ENCODE results near the gene CFAP299. TPM values are rescaled to one million over a fixed set of nuclear protein-coding genes. Genes with fewer than 3 reads are reported as not detected.
"Not testable (repeated sequence)": the region's sequence is repeated elsewhere in the genome, so short reads cannot be mapped to it uniquely, and the experiment has no call there.

CFAP299 gene
- total RNA-seq, 1 donor from 2014 or later: not detected

DNA sequence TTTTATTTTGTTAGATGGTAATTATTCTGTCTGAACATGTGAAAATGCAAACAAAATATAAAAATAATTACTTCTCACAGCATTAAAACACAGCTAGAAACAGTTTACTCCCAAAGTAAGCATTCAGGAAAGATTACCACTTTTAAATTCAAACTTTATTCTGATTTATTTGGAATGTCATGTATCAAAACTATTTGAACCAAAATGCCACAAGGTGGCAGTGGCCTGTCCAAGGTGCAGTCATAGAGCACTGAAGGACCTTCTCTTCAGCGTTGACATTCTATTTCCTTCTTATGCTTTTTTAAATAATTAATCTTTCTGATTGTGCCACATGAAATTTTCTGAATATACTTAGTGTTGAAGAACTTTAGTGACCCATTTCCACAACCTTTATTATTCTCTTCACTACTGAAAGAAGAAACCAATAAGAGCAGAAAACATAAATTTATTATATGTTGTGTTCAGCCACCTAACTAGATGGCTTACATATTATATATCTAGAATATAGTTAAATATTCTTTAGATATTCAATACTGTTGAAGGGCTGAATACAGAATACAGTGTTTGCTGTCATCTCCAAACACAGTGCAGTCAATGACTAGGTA, 283.6 kb downstream of the CFAP299 start:
- intact Hi-C loops (cut with micrococcal nuclease): no loop called here
- no peaks in the 10 kb centered on the region for H3K36me3 Mint-ChIP-seq (ENCODE audit: low read depth)
- no peak overlapping the region for H3K27ac Mint-ChIP-seq
- peaks cover 8% of the 10 kb centered on the region for H3K9me3 Mint-ChIP-seq
- H3K4me3 Mint-ChIP-seq: no peak overlapping the region
- H3K4me1 Mint-ChIP-seq (ENCODE audit: low read depth): no peaks in the 10 kb centered on the region
- H3K27me3 Mint-ChIP-seq (ENCODE audit: insufficient read depth): no peaks in the 10 kb centered on the region
- DNase-seq (ENCODE audit: low spot score): no peak

GRCh38 chr4:80631861-80632260, 296.3 kb downstream of the CFAP299 start:
- Mint-ChIP-seq H3K27me3 (ENCODE audit: insufficient read depth) (no peaks in the 10 kb centered on the region), H3K27ac (no peak overlapping the region), H3K4me1 (ENCODE audit: low read depth) (no peaks in the 10 kb centered on the region), H3K4me3 (no peak overlapping the region), H3K9me3 (no peaks in the 10 kb centered on the region), H3K36me3 (ENCODE audit: low read depth) (no peaks in the 10 kb centered on the region)
- DNase-seq (ENCODE audit: low spot score): no peak
- intact Hi-C loops (cut with micrococcal nuclease): no loop called here

- Mint-ChIP-seq H3K36me3 (ENCODE audit: low read depth) (no peaks in the 10 kb centered on the region), H3K27ac (no peak overlapping the region), H3K27me3 (ENCODE audit: insufficient read depth) (no peaks in the 10 kb centered on the region), H3K4me3 (no peak overlapping the region), H3K9me3 (no peaks in the 10 kb centered on the region), H3K4me1 (ENCODE audit: low read depth) (no peaks in the 10 kb centered on the region)
- intact Hi-C loops (cut with micrococcal nuclease): no loop called here
- no peak for DNase-seq (ENCODE audit: low spot score)
Observed at GRCh38 chr4:80637190-80637589, 301.7 kb downstream of the CFAP299 start.

- H3K27me3 Mint-ChIP-seq (ENCODE audit: insufficient read depth): no peaks in the 10 kb centered on the region
- intact Hi-C loops (cut with micrococcal nuclease): no loop called here
- no peak for DNase-seq (ENCODE audit: low spot score)
- no peaks in the 10 kb centered on the region for H3K4me1 Mint-ChIP-seq (ENCODE audit: low read depth)
- no peak overlapping the region for H3K27ac Mint-ChIP-seq
- H3K36me3 Mint-ChIP-seq (ENCODE audit: low read depth): no peaks in the 10 kb centered on the region
- no peaks in the 10 kb centered on the region for H3K9me3 Mint-ChIP-seq
- no peak overlapping the region for H3K4me3 Mint-ChIP-seq
Observed at GRCh38 chr4:80646061-80646460, 310.5 kb downstream of the CFAP299 start.

- intact Hi-C loops (cut with micrococcal nuclease): no loop called here
- Mint-ChIP-seq H3K27ac (no peak overlapping the region), H3K9me3 (peaks cover 6% of the 10 kb centered on the region), H3K4me3 (no peak overlapping the region), H3K4me1 (ENCODE audit: low read depth) (no peaks in the 10 kb centered on the region), H3K36me3 (ENCODE audit: low read depth) (no peaks in the 10 kb centered on the region), H3K27me3 (ENCODE audit: insufficient read depth) (peaks cover 4% of the 10 kb centered on the region)
- no peak for DNase-seq (ENCODE audit: low spot score)
Observed at GRCh38 chr4:80655662-80656061, 320.1 kb downstream of the CFAP299 start.

DNA sequence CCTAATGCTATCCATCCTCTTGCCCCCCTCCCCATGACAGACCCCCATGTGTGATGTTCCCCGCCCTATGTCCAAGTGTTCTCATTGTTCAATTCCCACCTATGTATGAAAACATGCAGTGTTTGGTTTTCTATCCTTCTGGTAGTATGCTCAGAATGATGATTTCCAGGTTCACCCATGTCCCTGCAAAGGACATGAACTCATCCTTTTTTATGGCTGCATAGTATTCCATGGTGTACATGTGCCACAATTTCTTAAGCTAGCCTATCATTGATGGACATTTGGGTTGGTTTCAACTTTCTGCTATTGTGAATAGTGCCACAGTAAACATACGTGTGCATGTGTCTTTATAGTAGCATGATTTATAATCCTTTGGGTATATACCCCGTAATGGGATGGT, 334.6 kb downstream of the CFAP299 start:
- DNase-seq (ENCODE audit: low spot score); H3K27me3 Mint-ChIP-seq (ENCODE audit: insufficient read depth); intact Hi-C loops (cut with micrococcal nuclease); H3K4me1 Mint-ChIP-seq (ENCODE audit: low read depth); H3K4me3 Mint-ChIP-seq; H3K9me3 Mint-ChIP-seq; H3K36me3 Mint-ChIP-seq (ENCODE audit: low read depth); H3K27ac Mint-ChIP-seq: not testable (repeated sequence)

DNA sequence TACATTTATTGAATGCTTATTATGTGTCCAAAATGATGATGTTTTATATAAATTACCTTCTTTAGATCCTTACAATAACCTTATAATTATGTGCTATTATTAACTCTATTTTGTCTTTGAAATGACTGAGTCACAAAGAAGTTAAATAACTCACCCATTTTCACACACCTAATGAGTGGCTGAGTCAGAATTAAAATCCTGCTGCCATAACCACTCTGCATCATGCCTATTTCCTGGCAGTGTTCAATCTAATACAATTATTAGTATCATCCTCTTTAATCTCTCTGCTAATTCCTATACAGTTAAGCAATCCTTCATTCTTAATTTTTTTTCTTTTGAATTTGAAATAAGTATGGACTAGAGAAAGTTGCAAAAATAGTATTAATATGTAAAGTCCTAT, 342.9 kb downstream of the CFAP299 start:
- Mint-ChIP-seq H3K27me3 (ENCODE audit: insufficient read depth) (no peaks in the 10 kb centered on the region), H3K4me1 (ENCODE audit: low read depth) (no peaks in the 10 kb centered on the region), H3K9me3 (peaks cover 5% of the 10 kb centered on the region), H3K36me3 (ENCODE audit: low read depth) (no peaks in the 10 kb centered on the region), H3K27ac (no peak overlapping the region), H3K4me3 (no peak overlapping the region)
- intact Hi-C loops (cut with micrococcal nuclease): no loop called here
- no peak for DNase-seq (ENCODE audit: low spot score)

DNA sequence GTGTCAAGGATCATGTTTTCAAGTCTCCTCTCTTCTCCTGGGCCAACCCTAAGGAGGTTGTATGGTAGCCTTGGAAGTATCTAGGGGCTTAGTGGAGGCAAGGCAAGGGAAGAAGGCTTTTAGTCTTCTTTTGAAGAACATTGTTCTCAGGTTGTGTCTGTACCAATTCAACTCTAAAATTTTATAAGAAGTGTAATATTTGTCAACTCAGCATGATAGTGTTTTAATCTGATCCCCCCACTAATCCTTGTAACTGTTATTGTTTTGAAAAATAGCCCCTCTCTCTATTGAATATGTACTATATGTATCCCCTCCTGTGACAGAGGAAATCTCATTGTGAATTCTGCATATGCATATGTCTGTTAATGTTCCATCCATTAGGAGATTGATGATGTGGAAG, 345.4 kb downstream of the CFAP299 start:
- no peak overlapping the region for H3K4me3 Mint-ChIP-seq
- intact Hi-C loops (cut with micrococcal nuclease): no loop called here
- DNase-seq (ENCODE audit: low spot score): no peak
- H3K4me1 Mint-ChIP-seq (ENCODE audit: low read depth): no peaks in the 10 kb centered on the region
- H3K27ac Mint-ChIP-seq: no peak overlapping the region
- no peaks in the 10 kb centered on the region for H3K27me3 Mint-ChIP-seq (ENCODE audit: insufficient read depth)
- H3K36me3 Mint-ChIP-seq (ENCODE audit: low read depth): no peaks in the 10 kb centered on the region
- H3K9me3 Mint-ChIP-seq: peaks cover 5% of the 10 kb centered on the region

DNA sequence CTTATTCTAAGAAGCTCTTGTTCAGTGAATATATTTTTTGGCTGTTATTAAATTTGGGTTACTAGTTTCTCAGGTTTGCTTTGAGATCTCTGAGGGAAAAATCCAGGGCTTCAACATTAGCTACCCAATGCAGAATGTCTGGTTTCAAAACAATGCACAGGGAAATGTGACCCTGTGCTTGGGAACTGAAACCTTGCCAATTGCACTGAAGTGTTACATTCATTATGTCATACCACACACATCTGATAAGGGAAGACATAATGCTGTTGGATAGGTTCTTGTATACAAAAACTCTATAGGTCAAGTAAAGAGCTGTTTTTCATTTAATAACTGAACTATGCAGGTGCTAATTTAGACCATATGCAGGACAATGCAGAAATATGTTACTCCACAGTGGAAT, 349.7 kb downstream of the CFAP299 start:
- H3K4me3 Mint-ChIP-seq: no peak overlapping the region
- no peaks in the 10 kb centered on the region for H3K36me3 Mint-ChIP-seq (ENCODE audit: low read depth)
- no peaks in the 10 kb centered on the region for H3K9me3 Mint-ChIP-seq
- H3K4me1 Mint-ChIP-seq (ENCODE audit: low read depth): no peaks in the 10 kb centered on the region
- no peak overlapping the region for H3K27ac Mint-ChIP-seq
- intact Hi-C loops (cut with micrococcal nuclease): no loop called here
- H3K27me3 Mint-ChIP-seq (ENCODE audit: insufficient read depth): no peaks in the 10 kb centered on the region
- DNase-seq (ENCODE audit: low spot score): no peak

DNA sequence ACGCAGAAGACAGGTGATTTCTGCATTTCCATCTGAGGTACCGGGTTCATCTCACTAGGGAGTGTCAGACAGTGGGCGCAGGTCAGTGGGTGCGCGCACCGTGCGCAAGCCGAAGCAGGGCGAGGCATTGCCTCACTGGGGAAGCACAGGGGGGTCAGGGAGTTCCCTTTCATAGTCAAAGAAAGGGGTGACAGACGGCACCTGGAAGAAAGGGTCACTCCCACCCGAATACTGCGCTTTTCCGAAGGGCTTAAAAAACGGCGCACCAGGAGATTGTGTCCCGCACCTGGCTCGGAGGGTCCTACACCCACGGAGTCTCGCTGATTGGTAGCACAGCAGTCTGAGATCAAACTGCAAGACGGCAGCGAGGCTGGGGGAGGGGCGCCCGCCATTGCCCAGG, 352.2 kb downstream of the CFAP299 start:
- H3K4me1 Mint-ChIP-seq (ENCODE audit: low read depth); H3K27ac Mint-ChIP-seq; H3K9me3 Mint-ChIP-seq; H3K27me3 Mint-ChIP-seq (ENCODE audit: insufficient read depth); DNase-seq (ENCODE audit: low spot score); H3K36me3 Mint-ChIP-seq (ENCODE audit: low read depth); intact Hi-C loops (cut with micrococcal nuclease); H3K4me3 Mint-ChIP-seq: not testable (repeated sequence)

DNA sequence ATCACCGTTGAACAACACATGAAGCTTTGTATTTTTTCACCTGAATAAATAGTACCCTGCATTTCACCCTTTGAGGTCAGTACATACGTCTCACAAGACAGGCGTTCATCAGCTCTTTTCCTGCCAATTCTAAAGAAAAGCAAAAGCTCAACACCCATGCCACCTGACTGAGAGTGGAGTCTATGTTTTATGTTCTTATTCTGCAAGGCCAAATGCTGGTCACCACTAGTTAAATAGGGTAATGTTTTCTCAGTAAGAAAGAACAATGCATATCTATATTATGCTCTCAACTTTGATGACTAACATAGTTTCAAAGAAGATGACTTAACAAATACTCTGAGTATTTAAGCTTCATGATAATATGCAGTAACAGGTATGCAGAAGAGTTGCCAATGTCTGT, 358.6 kb downstream of the CFAP299 start:
- Mint-ChIP-seq H3K9me3 (no peaks in the 10 kb centered on the region), H3K4me3 (no peak overlapping the region), H3K4me1 (ENCODE audit: low read depth) (no peaks in the 10 kb centered on the region), H3K27me3 (ENCODE audit: insufficient read depth) (no peaks in the 10 kb centered on the region), H3K36me3 (ENCODE audit: low read depth) (no peaks in the 10 kb centered on the region), H3K27ac (no peak overlapping the region)
- intact Hi-C loops (cut with micrococcal nuclease): no loop called here
- no peak for DNase-seq (ENCODE audit: low spot score)

- Mint-ChIP-seq H3K36me3 (ENCODE audit: low read depth) (no peaks in the 10 kb centered on the region), H3K9me3 (no peaks in the 10 kb centered on the region), H3K4me1 (ENCODE audit: low read depth) (no peaks in the 10 kb centered on the region)
Observed at GRCh38 chr4:80705311-80705710, 369.8 kb downstream of the CFAP299 start.

DNA sequence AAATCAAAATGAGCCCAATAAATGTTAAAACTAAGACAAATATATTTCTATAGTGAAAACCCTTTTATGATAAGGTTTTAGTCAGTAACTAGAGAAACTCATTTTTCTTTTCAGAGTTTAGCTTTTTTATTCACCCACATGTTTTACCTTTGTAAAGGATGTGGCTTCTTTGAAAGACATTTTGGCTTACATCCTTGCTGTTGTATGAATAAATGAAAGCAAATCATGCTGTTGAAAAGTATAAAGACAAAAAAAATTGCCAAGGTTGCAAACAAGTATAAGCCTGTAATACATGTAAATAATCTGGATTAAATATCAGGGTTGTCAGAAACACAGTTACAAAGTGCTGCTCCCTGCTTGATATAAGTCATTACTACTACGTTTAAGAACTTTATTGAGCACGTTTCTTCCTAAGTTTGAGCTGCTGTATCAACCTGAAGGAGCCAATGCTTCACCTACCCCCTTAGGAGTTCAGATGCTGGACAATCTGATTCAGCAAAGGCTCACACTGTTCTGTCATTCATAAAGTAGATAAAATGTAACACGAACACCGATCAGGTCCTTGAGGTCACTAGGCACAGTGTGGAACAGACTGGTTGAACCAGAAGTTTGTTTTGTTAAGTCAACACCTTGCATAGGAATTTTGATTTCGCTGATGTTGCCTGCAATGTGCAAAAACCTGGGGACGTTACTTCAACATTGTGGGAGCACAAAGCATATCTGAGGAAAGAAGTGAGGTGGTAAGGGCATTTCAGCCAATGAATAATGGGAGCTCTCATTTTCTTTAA, 373.7 kb downstream of the CFAP299 start:
- DNase-seq (ENCODE audit: low spot score): no peak
- Mint-ChIP-seq H3K36me3 (ENCODE audit: low read depth) (no peaks in the 10 kb centered on the region), H3K4me3 (no peak overlapping the region), H3K4me1 (ENCODE audit: low read depth) (no peaks in the 10 kb centered on the region), H3K27ac (no peak overlapping the region), H3K9me3 (no peaks in the 10 kb centered on the region), H3K27me3 (ENCODE audit: insufficient read depth) (no peaks in the 10 kb centered on the region)
- intact Hi-C loops (cut with micrococcal nuclease): no loop called here

More at GRCh38 chr4:80705311-80705710, 369.8 kb downstream of the CFAP299 start:
- DNase-seq (ENCODE audit: low spot score): no peak
- no peak overlapping the region for H3K4me3 Mint-ChIP-seq
- intact Hi-C loops (cut with micrococcal nuclease): no loop called here
- H3K27ac Mint-ChIP-seq: no peak overlapping the region
- H3K27me3 Mint-ChIP-seq (ENCODE audit: insufficient read depth): no peaks in the 10 kb centered on the region
